Activated CD8-positive, alpha-beta memory T cell treated with anti-CD3 and anti-CD28 coated beads for 24 hours (primary cell): ENCODE data around the gene PPA1.
"Not testable (repeated sequence)": the region's sequence is repeated elsewhere in the genome, so short reads cannot be mapped to it uniquely, and the experiment has no call there.

Experiments
- DNase-seq: peaks from one replicate; pipeline ENCODE4 v3.0.0-alpha.2; 2020

Gene PPA1

DNA sequence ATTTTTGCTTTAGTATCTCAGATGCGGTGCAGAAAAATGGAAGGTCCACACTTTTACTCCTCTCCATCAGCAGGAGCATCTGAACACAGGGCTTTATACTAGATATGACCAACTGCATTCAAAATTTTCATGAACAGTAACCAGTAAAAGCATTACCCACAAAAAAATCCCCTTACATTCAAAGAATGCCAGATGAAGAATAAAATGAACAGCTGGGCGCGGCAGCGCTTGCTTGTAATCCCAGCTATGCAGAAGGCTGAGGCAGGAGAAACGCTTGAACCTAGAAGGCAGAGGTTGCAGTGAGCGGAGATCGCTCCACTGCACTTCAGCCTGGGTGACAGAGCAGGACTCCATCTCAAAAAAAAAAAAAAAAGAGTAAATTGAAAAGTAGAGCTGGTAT lies 66.0 kb downstream of the PPA1 start:
- DNase-seq, result no peak

DNA sequence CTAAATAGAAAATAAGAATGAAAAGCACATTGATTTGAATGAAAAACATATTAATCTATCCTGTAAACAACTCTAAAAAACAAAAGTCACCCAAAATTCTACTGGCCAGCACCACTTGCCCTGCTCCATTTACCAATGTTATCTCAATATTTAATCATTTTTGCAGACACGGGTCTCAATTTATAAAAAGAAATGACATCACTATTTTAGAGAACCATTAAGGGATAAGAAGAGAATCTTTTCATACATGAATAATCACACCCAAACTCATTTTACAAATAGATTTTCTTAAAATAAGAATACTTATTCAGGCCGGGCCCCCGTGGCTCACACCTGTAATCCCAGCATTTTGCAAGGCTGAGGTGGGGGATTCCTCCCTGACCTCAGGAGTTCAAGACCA lies 66.8 kb downstream of the PPA1 start:
- DNase-seq, result no peak

DNA sequence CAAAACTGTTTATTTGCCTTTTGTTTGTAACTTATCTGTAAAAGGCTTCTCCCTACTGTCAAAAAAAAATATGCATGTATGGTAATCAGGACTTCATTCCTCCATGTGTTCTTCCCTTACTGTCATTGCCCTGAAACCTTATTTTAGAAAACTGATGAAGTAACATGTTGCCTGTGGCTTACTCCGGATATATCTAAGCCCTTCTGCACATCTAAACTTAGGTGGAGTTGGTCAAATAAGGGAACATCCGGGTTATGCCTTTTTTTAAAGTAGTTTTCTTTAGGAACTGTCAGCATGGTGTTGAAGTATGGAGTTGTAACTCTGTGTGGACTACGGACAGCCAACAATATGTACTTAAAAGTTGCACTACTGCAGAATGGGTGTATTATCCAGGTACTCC lies 69.1 kb downstream of the PPA1 start:
- DNase-seq, result no peak

DNA sequence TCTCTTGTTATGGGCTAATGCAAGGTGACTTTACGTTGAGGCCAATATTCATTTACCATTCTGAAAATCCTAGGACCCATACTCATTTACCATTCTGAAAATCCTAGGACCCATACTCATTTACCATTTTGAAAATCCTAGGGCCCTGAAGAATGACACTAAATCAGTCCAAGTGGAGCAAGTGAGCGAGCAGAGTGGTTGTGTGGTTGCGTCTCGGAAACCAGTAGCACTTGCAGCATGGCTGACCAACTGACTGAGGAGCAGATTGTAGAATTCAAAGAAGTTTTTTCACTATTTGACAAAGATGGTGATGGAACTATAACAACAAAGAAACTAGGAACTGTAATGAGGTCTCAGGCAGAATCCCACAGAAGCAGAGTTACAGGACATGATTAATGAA lies 69.8 kb downstream of the PPA1 start:
- no peak for DNase-seq

DNA sequence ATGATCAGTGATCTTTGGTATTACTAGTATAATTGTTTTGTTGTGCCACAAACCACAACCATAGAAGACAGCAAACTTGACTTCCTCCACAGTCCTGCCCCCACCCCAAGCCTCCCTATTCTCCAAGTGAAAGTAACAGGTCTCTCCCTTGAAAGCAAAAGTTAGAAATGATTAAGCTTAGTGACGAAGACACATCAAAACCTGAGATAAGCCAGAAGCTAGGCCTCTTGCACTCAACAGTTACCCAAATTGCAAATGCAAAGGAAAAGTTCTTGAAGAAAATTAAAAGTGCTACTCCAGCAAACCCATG lies 70.4 kb downstream of the PPA1 start:
- peak; percentile 72 for DNase-seq

DNA sequence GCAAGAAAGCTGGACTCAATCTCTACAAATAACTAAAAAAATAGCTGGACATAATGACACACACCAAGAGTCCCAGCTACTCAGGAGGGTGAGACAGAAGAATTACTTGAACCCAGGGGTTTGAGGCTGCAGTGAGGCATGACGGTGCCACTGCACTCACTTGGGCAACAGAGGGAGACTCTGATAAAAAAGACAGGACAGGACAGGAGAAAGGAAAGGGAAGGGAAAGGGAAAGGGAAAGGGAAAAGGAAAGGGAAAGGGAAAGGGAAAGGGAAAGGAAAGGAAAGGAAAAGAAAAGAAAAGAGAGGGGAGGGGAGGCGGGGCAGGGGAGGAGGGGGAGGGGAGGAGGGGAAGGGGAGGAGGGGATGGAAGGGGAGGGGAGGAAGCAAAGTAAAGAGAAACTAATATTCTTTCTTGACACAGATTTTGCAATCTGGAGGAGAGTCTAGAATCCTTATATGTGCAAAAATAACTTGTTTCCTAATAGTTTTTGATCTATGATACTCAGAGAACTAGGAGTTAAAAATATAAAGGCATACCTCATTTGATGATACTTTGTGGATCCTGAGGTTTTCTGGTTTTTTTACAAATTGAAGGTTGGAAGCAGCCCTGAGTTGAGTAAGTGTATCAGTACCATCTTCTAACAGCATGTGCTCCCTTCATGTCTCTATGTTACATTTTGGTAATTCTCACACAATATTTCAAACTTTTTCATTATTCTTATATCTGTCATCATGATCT lies 70.9 kb downstream of the PPA1 start:
- no peak for DNase-seq

DNA sequence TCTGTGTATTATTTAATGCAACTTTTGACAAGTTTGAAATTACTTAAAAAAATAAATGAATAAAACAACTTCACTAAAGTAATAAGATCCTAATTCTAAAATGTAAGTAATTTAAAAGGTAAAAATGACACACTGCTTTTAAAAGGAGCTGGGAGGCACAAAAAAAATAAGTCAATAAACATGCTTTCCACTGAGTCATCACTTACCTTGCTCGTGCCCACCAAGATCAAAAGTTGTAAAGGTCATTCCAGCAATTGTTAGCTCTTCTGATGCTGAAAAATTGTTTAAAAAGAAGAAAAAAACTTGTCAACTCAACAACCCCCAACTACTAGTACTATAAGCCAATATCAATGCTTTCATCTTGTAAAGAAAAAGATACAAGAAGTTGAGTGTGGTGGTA lies 72.4 kb downstream of the PPA1 start:
- DNase-seq, result no peak

DNA sequence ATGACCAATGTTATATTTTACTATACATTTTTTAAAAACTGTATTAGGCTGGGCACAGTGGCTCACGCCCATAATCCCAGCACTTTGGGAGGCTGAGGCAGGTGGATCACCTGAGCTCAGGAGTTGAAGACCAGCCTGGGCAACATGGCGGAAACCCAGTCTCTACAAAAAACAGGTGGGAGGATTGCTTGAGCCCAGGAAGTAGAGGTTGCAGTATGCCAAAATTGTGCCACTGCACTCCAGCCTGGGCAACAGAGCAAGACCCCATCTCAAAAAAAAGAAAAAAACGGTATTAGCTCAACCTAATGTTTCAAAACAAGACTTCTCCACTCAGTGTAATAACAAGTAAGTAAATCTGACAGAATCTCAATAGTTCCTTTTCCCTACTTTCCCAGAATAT lies 73.9 kb downstream of the PPA1 start:
- not testable (repeated sequence) for DNase-seq

DNA sequence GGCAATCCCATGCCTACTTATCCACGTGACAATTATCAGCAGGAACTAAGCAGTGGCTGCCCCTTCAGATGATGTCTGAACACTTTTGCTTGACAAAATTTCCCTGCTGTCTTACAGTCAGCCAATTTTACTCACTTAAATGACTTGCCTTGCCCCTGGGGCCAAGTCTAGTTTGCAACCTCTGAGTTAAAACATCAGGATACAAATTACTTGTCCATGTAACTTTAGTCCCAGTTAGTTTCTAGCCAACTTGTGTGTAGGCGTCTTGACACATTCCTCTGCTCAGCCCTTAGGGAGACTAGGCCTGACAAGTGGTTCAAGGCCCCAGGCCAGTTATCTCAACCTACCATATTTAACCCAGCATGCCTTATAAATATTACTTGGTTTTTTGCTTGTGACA lies 75.1 kb downstream of the PPA1 start:
- DNase-seq, result no peak

DNA sequence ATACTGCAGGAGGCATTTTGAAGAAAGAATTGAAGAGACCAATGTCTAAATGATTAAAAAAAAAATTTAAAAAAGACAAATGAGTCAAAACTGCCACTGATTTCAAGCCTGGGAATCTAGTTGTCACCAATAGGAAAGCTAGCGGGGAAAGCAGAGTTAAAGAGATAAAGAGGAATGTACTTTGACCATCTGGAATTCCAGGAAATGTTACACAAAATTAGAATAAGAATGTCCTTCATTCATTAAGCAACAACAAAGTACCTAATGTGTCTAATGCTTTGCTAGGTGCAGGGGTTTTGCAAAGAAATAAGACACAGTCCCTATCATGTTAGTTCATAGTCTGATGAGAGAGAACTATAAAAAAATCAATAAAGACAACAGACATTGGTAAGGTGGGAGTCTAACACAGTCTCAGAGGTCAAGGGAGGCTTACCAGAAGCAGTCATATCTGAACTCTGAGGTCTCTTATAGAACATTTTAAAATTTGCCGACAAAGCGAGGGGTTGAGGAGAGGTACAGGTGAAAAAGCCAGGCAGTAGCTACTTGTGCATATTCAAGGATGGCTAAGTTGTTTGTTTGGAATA lies 77.9 kb downstream of the PPA1 start:
- no peak for DNase-seq
